Prostate gland (tissue), 1 donor: ENCODE measurements around the gene GPATCH2.

Source experiments
- POLR2A ChIP-seq: fragments of 450-650 bp; IDR thresholded peaks from one replicate; pipeline ENCODE4 v1.6.1; 2016; ENCODE audit warnings: antibody characterized with exemption, mild to moderate bottlenecking
- POLR2AphosphoS5 ChIP-seq: sonication (generic); formaldehyde crosslinking; IDR thresholded peaks from one replicate; pipeline ENCODE4 v1.6.1; 2017; ENCODE audit warnings: antibody characterized with exemption

GRCh38 chr1:217674028-217674729 lies 43.3 kb upstream of the GPATCH2 start:
- TF ChIP-seq POLR2AphosphoS5 (no peak), POLR2A (no peak)
